ENCODE data around the gene NPM3. TPM values are rescaled to one million over a fixed set of nuclear protein-coding genes. Genes with fewer than 3 reads are reported as not detected.

Gene NPM3
- total and polyA plus RNA-seq, 2 of the 13 experiments (the other 11 are each of a cell fraction or from before 2014, with no cell fraction given) = 47.6 to 129 TPM

DNA sequence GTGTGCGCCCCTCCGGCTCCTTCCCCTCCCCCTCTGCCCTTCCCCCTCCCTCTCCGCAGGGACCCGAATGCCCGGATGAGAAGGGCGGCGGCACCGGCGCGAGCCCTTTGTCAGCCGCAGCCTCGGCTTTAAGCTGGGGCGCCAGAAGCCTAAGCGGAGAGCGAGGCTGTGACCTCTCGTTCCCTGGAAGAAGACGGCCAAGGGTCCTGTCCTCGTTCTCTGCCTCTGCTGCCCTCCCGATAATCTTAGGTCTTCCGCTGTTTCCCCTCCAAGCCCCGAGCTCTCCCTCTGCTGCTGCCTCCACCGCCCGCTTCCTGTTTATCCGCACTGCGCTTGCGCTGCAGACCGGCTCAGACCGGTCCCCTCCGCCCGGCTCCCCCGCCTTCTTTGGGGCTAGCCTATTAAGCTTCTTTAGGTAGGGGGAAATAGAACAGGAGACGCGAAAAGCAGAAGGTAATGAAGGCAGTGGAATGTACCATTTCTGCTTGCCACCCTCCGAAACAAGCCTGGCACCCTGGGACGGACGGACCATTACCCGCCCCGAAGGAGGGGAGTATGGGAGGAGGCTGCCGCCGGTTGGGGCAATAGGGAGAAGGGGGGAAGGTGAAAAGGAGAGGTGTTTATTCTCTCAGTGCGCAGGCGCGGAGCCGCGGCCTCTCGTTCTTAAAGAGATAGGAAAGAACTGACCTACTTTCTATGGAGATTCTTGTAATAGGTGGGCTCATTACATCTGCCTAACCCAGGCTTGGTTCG is 35.0 kb upstream of the NPM3 start, which contains the start of gene OGA (continued):
- TF ChIP-seq REST (IDR thresholded peaks at IDR 0.05; ENCODE audit: borderline replicate concordance in 1 of 2, low read depth in 1 of 2, low read length in 2 of 2) (peak in 1 of 2 experiments; percentile 65; a peak in 2 of 4 replicates), PITX1 (CRISPR knock-in tag; IDR thresholded peaks at IDR 0.05) (peak; percentile 17; the same call in 1 of the 2 replicates), ZNF530 (CRISPR knock-in tag; IDR thresholded peaks at IDR 0.05; ENCODE audit: low read depth) (no peak), ZNF709 (CRISPR knock-in tag; IDR thresholded peaks at IDR 0.05) (peak; percentile 50; the same call in 1 of the 2 replicates), KLF9 (CRISPR knock-in tag; IDR thresholded peaks at IDR 0.05; ENCODE audit: low read depth) (no peak), ZNF552 (CRISPR knock-in tag; IDR thresholded peaks at IDR 0.05; ENCODE audit: borderline replicate concordance) (no peak), GLI4 (CRISPR knock-in tag; IDR thresholded peaks at IDR 0.05; ENCODE audit: borderline replicate concordance) (no peak), ZNF777 (CRISPR knock-in tag; IDR thresholded peaks at IDR 0.05) (peak; percentile 44; the same call in 1 of the 2 replicates), CBX1 (IDR thresholded peaks at IDR 0.05; ENCODE audit: low read depth) (no peak), ATF6 (CRISPR knock-in tag; conservative IDR thresholded peaks at IDR 0.05) (no peak)
- TF ChIP-seq, protein P1, sequence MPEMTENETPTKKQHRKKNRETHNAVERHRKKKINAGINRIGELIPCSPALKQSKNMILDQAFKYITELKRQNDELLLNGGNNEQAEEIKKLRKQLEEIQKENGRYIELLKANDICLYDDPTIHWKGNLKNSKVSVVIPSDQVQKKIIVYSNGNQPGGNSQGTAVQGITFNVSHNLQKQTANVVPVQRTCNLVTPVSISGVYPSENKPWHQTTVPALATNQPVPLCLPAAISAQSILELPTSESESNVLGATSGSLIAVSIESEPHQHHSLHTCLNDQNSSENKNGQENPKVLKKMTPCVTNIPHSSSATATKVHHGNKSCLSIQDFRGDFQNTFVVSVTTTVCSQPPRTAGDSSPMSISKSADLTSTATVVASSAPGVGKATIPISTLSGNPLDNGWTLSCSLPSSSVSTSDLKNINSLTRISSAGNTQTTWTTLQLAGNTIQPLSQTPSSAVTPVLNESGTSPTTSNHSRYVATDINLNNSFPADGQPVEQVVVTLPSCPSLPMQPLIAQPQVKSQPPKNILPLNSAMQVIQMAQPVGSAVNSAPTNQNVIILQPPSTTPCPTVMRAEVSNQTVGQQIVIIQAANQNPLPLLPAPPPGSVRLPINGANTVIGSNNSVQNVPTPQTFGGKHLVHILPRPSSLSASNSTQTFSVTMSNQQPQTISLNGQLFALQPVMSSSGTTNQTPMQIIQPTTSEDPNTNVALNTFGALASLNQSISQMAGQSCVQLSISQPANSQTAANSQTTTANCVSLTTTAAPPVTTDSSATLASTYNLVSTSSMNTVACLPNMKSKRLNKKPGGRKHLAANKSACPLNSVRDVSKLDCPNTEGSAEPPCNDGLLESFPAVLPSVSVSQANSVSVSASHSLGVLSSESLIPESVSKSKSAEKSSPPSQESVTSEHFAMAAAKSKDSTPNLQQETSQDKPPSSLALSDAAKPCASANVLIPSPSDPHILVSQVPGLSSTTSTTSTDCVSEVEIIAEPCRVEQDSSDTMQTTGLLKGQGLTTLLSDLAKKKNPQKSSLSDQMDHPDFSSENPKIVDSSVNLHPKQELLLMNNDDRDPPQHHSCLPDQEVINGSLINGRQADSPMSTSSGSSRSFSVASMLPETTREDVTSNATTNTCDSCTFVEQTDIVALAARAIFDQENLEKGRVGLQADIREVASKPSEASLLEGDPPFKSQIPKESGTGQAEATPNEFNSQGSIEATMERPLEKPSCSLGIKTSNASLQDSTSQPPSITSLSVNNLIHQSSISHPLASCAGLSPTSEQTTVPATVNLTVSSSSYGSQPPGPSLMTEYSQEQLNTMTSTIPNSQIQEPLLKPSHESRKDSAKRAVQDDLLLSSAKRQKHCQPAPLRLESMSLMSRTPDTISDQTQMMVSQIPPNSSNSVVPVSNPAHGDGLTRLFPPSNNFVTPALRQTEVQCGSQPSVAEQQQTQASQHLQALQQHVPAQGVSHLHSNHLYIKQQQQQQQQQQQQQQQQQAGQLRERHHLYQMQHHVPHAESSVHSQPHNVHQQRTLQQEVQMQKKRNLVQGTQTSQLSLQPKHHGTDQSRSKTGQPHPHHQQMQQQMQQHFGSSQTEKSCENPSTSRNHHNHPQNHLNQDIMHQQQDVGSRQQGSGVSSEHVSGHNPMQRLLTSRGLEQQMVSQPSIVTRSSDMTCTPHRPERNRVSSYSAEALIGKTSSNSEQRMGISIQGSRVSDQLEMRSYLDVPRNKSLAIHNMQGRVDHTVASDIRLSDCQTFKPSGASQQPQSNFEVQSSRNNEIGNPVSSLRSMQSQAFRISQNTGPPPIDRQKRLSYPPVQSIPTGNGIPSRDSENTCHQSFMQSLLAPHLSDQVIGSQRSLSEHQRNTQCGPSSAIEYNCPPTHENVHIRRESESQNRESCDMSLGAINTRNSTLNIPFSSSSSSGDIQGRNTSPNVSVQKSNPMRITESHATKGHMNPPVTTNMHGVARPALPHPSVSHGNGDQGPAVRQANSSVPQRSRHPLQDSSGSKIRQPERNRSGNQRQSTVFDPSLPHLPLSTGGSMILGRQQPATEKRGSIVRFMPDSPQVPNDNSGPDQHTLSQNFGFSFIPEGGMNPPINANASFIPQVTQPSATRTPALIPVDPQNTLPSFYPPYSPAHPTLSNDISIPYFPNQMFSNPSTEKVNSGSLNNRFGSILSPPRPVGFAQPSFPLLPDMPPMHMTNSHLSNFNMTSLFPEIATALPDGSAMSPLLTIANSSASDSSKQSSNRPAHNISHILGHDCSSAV (CRISPR knock-in tag; IDR thresholded peaks at IDR 0.05; ENCODE audit: borderline replicate concordance) = no peak
- TF ChIP-seq, protein P2, sequence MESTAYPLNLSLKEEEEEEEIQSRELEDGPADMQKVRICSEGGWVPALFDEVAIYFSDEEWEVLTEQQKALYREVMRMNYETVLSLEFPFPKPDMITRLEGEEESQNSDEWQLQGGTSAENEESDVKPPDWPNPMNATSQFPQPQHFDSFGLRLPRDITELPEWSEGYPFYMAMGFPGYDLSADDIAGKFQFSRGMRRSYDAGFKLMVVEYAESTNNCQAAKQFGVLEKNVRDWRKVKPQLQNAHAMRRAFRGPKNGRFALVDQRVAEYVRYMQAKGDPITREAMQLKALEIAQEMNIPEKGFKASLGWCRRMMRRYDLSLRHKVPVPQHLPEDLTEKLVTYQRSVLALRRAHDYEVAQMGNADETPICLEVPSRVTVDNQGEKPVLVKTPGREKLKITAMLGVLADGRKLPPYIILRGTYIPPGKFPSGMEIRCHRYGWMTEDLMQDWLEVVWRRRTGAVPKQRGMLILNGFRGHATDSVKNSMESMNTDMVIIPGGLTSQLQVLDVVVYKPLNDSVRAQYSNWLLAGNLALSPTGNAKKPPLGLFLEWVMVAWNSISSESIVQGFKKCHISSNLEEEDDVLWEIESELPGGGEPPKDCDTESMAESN (CRISPR knock-in tag; conservative IDR thresholded peaks at IDR 0.05) = no peak

Measured in HepG2 (cell line).